CD4-positive, alpha-beta T cell treated with Interleukin-15 for 1 hour (primary cell): Measurements from ENCODE around the gene NELL2.

Experiments
- DNase-seq: peaks from one replicate; pipeline ENCODE4 v3.0.0-alpha.2; 2020

The NELL2 gene

DNA sequence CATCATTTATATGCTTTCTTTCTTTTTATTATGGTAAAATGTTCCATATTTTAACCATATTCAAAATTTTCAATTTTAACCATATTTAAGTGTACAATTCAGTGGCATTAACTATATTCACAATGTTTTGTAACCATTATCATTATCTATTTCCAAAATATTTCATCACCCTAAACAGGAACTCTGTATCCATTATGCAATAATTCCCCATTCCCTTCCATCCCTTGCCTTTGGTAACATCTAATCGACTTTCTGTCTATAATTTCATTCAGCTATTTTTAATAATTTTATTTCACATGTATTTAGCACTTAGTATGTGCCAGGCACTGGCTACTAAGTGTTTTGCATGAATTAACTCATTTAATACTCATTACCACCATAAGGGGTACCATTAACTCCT is 287.5 kb downstream of the NELL2 start:
- no peak for DNase-seq

GRCh38 chr12:44584625-44585024 is 291.5 kb downstream of the NELL2 start:
- DNase-seq: no peak

DNA sequence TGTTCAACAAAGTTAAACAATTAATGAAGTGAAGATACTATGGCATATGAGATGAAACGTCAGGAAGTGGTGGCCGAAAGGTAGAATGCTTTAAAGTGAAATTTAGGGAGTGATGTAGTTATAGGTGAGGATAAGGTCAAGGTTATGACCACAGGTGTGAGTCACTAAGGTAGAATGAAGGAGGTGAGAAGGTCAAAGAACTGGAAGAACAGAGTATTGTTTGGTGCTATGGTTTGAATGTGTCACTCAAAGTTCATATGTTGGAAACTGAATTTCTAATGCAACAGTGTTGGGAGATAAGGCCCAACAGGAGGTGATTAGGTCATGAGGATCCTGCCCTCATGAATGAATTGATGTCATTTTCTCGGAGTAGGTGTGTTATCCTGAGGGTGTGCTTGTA is 293.6 kb downstream of the NELL2 start:
- DNase-seq: no peak

DNA sequence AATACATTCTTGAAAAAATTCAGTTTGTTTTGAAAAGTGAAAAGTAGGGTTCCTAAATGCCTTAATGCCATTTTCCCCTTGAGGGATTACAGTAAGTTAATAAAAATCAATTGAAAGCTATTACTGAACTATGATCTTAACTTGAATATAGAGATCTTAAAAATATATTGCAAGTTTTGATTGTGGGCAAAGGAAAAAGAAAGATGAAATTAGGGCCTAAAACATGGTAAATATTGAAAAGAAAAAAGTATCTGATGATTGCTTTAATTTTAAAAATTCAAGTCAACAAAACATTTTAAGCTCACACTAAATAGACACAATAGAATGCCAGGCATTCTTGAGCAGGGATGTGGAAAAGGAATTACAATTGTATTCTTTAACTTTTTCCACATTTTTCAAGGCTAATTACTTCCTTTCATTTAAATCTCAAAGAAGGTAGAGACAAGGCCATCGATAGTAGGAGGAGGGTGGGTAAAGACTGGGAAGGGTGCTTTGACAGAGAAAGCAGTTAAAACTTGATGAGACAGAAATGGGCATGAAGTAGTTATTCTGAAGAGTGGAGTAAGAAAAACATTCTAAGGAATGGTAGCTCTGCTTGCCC is 294.4 kb downstream of the NELL2 start:
- DNase-seq: no peak

GRCh38 chr12:44574586-44574985 is 301.5 kb downstream of the NELL2 start:
- no peak for DNase-seq

DNA sequence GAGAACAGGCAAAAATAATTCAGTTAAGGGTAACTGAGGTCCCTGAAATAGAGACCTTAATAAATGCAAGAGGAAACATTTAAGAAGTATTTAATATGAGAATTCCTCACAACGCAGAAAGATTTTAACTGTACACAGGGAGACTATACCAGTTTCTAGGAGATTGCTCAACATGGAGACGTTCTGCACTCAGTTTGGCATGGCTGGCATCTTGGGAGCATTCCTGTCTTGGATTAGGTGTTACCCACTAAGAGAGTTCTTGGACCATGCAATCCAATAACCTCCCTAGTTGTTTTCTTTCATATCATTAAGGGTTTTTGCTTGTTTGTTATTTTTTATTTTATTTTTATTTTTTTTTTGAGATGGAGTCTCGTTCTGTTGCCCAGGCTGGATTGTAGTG is 302.4 kb downstream of the NELL2 start:
- DNase-seq: no peak

DNA sequence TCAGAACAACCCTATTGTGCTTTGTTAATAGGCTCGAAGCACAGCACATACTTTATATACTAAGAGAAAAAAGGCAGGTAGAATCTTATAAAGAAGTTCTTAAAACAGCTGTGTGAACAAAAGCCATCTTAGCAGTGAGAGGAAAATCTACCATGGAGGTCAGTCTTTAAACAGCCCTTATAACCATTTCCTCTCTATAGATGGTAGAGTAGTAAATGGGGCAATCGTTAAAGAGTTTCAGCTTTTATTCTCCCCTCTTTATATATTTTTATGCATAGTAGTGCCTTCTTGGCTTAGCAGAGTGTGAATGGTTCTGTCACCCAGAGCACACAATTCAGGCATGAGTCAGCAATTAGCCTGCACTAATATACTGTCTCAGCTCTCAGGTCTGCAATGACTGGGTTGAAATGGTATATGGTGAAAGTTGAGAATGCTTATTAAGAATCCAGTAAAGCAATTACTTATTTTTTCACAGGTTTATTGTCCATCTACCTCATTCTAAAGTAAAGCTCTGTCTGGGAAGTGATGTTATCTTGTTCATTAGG is 305.0 kb downstream of the NELL2 start:
- DNase-seq: no peak

DNA sequence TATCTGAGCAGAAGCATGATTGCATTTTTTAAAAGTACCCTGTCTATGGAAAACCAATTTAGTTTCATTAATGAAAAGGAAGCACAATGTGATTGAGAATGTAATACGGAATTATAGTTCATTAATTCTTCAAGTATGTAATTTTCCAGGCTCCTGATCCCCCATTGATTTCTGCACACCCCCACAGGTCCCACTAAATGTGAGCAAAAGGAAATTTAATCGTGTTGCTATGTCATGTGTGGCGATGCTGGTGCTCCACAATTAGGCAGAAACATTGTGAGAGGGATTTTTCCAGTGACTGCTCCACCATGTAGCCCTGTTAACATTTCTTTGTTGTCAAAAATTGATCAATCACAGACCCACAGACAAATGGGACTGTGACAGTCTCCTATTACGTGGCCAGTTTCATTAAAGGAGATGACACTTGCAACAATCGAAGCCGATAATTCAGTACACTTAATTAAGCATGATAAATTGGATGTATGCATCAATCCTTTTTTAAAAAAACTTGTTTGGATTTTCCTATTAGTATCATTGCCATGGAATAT is 306.0 kb downstream of the NELL2 start:
- DNase-seq: no peak

DNA sequence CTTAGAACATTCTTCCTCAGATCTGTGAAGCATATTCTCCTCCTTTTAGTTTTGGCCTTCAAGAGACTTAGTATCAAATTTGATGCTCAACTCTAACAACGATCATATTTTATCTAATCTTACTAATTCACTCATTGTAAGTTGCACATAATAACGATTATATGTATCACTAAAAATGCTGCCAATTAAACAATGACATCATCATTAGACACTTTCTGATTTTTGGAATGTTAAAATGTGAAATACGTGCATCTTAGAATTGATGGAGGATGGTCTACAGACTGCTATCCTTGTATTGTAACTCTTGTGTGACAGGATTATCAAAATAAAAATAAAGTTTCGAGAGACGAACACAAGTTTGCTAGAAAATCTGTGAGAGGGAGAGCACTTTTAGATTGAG is 311.0 kb downstream of the NELL2 start:
- DNase-seq: no peak

DNA sequence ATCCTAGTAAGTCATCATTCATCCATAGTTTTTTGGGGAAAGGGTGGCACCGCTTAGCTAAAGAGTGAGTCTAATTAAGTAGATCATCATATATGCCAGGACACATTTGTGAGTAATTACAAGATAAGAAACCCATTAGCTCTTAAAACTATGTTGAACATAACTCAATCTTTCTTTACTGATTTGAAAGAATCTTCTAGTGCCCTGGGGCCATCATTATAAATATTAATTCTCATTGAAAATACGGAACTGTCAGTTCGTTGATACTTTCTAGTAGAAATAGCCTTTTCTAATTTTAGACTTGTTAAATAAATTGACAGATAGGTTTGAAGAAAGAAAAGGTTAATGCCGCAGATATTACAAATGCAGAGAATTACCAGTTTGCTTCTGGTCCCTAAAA is 312.6 kb downstream of the NELL2 start:
- DNase-seq: no peak

GRCh38 chr12:44558340-44559100 is 317.6 kb downstream of the NELL2 start:
- DNase-seq: no peak

- no peak for DNase-seq
Observed at GRCh38 chr12:44555454-44555853, 320.7 kb downstream of the NELL2 start.

- no peak for DNase-seq
Observed at GRCh38 chr12:44551631-44552030, 324.5 kb downstream of the NELL2 start.

DNA sequence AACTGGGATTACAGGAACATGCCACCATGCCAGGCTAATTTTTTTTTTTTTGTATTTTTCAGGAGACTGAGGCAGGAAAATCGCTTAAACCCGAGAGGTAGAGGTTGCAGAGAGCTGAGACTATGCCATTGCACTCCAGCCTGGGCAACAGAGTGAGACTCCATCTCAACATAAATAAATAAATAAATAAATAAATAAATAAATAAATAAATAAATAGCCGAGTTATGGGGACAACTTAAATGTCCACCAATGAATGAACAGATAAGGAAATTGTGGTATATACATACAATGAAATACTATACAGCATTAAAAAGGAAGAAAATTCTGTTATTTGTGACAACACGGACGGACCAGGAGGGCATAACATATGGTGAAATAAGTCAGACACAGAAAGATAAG is 325.7 kb downstream of the NELL2 start:
- DNase-seq: no peak

DNA sequence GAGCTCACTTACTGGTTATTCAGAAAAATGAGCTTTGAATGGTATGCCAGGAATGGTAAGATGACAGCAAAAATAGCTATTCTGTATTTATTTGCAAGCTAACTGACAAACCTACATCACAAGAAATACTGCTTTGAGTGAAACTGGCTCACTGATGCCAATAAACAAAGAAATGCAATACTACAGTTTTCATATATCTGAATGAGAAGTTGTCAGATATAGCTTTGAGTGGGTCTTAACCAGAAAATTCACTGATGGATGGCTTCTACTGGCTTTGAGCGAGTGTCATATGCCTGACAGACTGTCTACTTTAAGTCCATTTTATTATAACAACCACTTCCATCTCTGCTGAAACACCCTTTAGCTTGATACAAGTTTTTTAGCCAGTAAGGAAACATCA is 330.1 kb downstream of the NELL2 start:
- no peak for DNase-seq

GRCh38 chr12:44544018-44544417 is 332.1 kb downstream of the NELL2 start:
- DNase-seq: no peak

DNA sequence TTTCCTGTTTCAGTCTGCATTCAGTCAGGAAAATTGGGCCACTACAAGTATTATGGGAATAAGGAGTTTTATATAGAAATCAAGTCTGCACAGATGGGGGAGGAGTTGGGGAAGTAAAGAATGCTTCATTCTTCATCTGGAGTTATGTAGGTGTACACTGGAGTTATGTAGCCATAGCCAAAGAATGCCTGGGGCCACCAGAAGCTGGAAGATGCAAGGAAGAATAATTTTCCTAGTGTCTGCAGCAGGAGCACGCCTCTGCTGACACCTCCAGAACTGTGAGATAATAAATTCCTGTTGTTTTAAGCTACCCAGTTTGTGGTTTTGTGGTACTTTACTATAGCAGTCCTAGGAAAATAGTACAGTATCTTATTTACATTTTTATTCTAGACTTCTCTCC is 333.4 kb downstream of the NELL2 start:
- no peak for DNase-seq

DNA sequence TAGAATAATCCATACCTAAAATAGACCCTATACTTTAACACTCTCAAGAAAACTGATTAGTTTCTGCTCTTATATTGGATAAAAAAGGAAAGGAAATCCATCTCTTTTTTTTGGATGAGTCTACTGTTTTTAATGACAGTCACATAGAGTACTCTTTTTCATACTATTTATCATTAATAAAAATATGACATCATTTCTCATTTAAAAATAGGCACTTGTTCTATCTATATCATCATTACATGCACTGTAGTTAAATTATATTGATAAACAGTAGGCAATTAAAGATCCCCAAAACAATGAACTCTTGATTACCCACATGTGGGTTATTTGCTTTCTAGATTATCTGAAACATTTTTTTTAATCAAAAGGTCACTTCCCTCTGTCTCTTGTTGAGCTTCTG is 338.8 kb downstream of the NELL2 start:
- DNase-seq: no peak

DNA sequence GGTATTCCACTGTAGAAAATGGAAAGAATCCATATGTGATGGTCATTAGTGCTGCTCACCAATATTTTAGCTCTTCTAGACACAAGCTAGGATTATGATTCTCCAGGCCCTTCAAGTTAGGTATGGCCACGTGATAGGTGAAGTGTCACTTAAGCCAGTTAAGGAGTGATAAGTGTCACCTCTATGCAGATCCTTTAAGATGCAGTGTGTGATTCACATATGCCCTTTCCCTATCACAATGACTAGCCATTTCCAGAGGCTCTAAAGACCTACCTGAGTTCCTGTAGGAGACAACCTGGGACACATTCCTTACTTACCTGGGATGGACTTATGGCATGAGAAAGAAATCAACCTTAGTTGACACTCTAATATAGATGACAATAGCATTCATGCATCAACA is 343.2 kb downstream of the NELL2 start:
- no peak for DNase-seq

DNA sequence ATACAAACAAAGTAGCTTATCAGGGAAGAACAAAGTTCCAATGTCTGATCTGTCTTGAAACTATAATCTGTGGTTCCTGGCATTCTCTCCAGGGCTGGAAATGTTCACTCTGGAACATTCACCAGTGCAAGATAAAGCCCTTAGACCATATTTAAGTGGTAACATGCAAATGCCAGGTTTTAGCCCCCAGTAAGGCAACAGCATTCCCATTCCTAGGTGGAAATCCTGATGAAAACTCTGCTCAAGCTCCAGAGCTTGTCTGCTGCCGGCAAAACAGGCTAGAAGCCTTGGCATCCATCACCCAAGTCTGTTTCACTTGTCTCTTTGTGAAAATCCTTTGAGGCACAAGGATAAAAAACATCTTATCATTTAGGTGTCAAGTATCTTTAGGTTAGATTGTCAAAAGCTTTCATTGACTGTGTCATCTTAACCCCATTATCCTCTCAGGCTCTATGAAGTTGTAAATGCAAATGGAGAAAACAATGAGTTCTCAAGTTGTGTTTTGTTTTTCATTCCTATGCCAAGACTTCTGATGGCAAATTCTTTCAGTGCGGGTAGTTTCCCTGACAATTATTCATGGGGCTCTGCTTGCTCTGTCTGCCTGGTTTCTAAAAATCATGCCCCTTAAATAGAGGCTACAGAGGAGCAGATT is 344.7 kb downstream of the NELL2 start:
- no peak for DNase-seq

DNA sequence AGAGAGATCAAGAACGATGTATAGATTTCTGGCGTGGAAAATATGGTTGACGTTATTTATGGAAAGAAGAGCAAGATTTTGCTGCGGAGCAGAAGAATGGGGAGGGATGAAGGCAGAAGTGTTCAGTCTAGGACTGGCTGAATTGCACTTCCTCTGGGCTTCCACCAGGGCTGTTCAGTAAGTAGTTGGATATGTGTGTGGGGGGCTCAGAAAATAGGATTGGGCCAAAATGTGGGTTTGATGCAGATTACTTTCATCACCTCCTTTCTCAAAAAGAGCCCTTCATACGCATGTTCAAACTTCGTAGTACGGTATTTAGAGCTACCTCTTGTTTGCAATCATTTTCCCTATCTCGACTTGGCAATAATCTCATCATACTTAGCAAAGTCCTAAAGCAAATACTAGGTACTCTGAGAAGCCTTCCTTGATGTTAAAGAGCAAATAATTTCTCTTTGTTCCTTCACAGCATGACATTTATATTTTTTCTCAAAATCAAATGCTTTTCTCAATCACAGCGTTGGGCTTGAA is 349.4 kb downstream of the NELL2 start:
- no peak for DNase-seq

DNA sequence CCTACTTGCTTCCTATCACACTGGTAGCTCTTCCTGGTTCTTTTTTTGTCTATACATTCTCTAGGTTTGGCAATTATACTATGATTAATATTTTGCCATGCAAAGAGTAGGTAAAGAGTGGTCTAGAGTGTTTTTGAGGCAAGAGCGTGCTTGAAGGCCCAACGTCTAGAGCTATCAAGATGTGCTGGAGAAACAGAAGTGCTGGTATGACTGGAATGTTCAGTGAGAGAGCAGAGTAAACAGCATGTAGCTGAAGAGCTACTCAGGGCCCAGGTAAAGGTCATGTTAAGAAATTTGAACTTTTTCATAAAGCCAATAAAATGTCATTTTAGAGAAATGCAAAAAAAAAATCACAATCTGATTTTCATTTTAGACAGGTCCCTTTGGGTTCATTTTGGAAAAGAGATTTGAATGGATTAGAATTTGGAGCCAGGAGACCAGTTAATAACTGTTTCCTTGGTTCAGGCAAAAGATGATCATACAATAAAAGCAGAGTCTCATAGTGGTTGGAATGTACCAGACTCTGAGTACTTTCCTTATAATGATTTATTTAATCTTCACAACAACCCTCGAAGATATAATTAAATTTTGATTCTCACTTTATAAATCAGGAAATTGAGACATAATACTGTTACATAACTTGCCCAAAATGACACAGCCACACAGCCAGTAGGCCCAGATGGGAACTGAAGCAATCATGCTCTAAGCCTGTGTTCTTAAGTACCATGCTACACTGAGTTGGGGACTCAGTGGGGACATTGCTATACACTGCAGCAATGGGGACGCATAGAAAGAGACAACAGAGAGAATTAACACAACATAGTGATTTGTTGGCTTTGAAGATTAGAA is 350.1 kb downstream of the NELL2 start:
- DNase-seq: no peak

GRCh38 chr12:44523828-44524227 is 352.3 kb downstream of the NELL2 start:
- DNase-seq: no peak
